ENCODE results near the gene FCRLA.

FCRLA gene

DNA sequence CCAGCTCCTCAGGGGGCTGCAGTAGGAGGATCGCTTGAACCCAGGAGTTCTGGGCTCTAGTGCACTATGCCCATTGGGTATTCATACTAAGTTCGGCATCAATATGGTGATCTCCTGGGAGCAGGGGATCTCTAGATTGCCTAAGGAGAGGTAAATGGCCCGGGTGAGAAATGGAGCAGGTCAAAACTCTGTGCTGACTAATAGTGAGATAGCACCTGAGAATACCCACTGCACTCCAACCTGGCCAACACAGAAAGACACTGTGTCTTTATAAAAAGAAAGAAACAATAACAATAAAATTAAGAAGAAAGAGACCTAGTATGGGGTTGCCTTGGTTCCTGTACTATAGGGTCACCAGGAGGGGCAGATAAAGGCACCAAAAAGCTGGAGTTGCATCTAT lies 28.8 kb downstream of the FCRLA start:
- no peak for TF ChIP-seq ZNF274 (IDR thresholded peaks at IDR 0.05; ENCODE audit: low read depth, low read length)
- H3K4me3 ChIP-seq (ENCODE audit: low read length), result no peak overlapping the region; the same call in 1 of the 2 replicates

DNA sequence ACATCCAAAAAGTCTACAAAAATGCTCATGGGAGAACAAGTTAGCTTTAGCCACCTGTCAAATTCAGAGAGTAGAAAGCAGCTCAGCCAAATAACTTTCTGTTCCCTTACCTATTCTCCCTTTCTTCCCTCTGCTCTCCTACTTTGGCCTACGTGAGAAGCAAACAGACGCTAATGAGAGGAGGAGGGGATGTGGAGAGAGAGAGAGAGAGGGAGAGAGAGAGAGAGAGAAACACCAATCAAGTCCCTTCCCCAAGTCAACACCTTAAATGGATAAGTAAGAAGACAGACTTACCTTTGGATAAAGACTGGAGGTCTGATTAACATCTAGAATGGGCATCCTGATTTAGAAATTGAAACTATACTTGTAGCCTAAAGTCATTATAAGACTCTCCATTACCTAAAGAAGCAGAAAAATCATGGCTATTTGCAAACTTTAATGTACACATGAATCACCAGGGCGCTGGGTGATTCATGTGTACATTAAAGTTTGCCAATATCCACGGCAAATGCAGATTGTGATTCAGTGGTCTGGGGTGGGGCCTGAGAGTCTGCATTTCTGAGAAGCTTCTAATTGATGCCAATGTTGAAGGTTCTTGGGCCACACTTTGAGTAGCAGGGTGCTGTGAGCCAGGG lies 29.4 kb downstream of the FCRLA start:
- no peak for TF ChIP-seq ZNF274 (IDR thresholded peaks at IDR 0.05; ENCODE audit: low read depth, low read length)
- H3K4me3 ChIP-seq (ENCODE audit: low read length), result no peak overlapping the region; the same call in 1 of the 2 replicates

DNA sequence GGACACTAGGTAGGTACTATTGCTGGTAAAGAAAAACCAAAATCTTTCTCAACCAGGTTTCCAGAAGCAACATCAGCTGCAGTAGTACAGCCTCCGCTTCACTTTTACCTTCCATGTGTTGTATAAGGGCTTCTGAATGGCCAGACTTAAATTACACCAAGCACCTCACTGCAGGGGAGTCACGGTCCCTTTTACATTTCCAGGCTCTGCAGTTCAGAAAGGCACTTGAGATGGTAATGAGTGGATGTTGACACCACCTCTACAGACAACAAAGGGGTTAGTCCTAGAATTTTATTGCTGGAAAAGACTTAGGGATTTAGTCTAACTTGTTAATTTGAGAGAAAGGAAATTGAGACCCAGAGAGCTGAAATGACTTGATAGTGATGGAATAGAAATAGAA lies 30.6 kb downstream of the FCRLA start:
- no peak for TF ChIP-seq ZNF274 (IDR thresholded peaks at IDR 0.05; ENCODE audit: low read depth, low read length)
- H3K4me3 ChIP-seq (ENCODE audit: low read length), result no peak overlapping the region

DNA sequence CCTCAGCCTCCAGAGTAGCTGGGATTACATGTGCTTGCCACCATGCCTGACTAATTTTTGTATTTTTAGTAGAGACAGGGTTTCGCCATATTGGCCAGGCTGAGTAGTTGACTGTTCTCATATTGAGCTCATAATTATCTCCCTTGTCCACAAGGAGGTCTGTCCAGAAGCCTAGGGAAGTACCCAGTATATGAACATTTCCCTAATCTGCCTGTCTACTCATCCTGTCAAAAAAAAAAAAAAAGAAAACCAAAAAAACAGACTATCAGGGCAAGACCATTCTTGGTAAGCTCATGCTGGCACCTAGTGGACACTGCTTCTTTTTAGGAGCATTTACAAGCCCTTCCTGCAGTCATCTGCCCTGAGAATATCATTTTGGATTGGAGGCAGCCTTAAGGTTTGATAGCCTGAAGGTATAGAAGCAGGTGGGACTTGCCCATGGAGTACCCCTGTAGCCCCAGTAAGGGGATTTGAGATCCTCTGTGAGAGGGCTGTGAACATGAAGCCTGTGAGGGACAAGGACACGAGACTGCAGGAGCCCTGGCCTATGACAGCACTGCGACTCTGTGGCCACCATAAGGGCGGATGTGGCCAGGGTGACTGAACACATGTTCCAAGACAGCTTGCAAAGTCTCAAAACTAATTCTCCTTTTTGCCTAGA lies 31.7 kb downstream of the FCRLA start:
- no peak overlapping the region for H3K4me3 ChIP-seq (ENCODE audit: low read length)
- no peak for TF ChIP-seq ZNF274 (IDR thresholded peaks at IDR 0.05; ENCODE audit: low read depth, low read length)

DNA sequence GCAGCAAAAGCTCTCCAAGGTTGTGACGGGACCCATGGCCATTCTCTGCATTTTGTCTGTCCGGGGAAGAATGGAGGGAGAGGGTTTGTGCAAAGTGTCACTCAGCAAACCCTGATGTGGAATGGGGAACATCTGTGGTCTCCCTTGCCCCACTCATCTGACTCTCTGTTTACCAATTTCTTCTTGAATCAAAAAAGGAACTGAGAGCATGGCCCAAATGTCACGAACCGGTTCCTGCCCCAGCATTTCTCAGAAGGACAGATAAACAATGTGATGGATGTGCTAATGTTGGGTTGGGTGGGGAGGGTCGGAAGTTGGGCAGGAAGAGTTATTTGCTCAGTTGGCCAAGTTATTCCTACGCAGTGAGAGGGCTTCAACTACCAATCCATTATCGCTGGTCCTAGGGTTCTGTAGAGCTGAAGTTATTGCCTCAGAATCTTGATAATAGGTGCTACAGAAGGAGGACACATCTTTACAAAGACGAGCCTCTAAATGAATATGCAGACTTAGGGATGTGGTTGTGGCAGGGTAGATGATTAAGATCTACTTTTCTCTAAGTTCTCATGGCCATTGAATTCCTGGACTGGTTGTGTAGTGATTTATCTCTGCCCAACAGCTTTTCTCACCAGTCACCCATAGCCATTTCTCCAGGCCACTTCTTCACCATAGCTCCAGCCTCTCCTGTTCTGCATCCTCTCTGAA lies 33.0 kb downstream of the FCRLA start:
- no peak for TF ChIP-seq ZNF274 (IDR thresholded peaks at IDR 0.05; ENCODE audit: low read depth, low read length)
- H3K4me3 ChIP-seq (ENCODE audit: low read length), result no peak overlapping the region

DNA sequence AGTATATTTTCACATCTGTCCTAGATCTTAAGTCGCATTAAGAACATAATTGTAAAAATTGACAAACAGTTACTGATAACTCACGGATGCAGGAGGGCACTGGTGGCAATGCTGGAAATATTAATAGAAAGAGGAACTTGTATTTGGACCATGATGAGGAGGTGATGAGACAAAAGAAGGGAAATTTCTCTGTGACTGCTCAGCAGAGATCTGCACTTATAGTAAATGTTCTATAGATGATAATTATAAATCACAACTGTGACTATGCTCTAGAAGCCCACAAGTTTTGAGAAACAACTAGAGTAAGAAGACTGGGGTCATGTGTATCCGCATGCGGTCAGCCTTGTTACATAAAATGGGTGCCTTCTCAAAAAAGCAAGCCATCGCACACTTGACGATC lies 33.9 kb downstream of the FCRLA start:
- no peak for TF ChIP-seq ZNF274 (IDR thresholded peaks at IDR 0.05; ENCODE audit: low read depth, low read length)
- H3K4me3 ChIP-seq (ENCODE audit: low read length), result no peak overlapping the region

DNA sequence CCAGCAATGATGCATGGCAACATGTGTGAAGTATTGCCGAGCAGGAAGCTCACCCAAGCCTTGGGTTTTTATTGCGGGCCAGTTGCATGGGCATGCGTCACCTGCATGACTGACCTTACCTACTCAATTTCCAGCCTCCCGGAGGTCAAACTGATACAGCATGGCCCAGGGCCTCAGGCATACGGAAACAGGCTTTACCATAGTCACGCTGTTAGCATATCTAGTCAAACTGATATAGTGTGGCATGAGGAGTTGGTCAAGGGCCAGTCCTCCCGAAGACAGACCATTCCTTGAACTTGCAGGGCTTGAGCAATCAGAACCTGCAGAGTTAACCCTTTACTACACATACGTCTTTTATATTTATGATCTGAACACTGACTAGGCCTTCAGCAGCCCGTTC lies 36.2 kb downstream of the FCRLA start:
- no peak overlapping the region for H3K4me3 ChIP-seq (ENCODE audit: low read length)
- TF ChIP-seq ZNF274 (IDR thresholded peaks at IDR 0.05; ENCODE audit: low read depth, low read length), result no peak

GRCh38 chr1:161747801-161748200 lies 40.8 kb downstream of the FCRLA start:
- TF ChIP-seq ZNF274 (IDR thresholded peaks at IDR 0.05; ENCODE audit: low read depth, low read length), result no peak
- no peak overlapping the region for H3K4me3 ChIP-seq (ENCODE audit: low read length)

- TF ChIP-seq ZNF274 (IDR thresholded peaks at IDR 0.05; ENCODE audit: low read depth, low read length), result no peak
- peak within 1 kb of the TSS; percentile 78 for H3K4me3 ChIP-seq (ENCODE audit: low read length)
Observed at GRCh38 chr1:161749509-161750407, 42.7 kb downstream of the FCRLA start, which contains the start of gene DUSP12. TSS of gene DUSP12 (plus strand) at chr1:161749786. CDS start at chr1:161749802, 16 bp downstream.

- H3K4me3 ChIP-seq (ENCODE audit: low read length), result no peak overlapping the region
- TF ChIP-seq ZNF274 (IDR thresholded peaks at IDR 0.05; ENCODE audit: low read depth, low read length), result no peak
Observed at GRCh38 chr1:161763522-161764098, 56.6 kb downstream of the FCRLA start.

Data from GM08714 (cell line).